ENCODE data around the gene FBXW2.

GRCh38 chr9:120711841-120712538 lies 81.2 kb downstream of the FBXW2 start:
- TF ChIP-seq CHD1 (IDR thresholded peaks at IDR 0.05; ENCODE audit: low read depth, low read length), result no peak
- TF ChIP-seq TARDBP (IDR thresholded peaks at IDR 0.05; ENCODE audit: borderline replicate concordance), result no peak
- no peak for TF ChIP-seq MXI1 (IDR thresholded peaks at IDR 0.05; ENCODE audit: low read depth, low read length)
- no peak for TF ChIP-seq POLR2A (IDR thresholded peaks at IDR 0.05; ENCODE audit: low read depth, low read length)

Data from GM12878 (cell line).